OCI-LY7 (cell line): ENCODE results near the gene CHRDL1.

ENCODE experiments used
- EZH2phosphoT487 ChIP-seq: fragments of 200-600 bp; sonication (generic); IDR thresholded peaks from 2 replicates; pipeline ENCODE4 v1.6.1; 2018; ENCODE audit warnings: low read depth, borderline replicate concordance, mild to moderate bottlenecking, mixed run types, antibody characterized with exemption, low read length, moderate library complexity, mixed read lengths
- TF ChIP-seq, protein P1 (sequence below): fragments of 200-600 bp; sonication (generic); conservative IDR thresholded peaks from 2 replicates; pipeline ENCODE4 v1.5.1; 2014; ENCODE audit warnings: mild to moderate bottlenecking, antibody characterized with exemption, low read length, moderate library complexity, mixed read lengths

DNA sequence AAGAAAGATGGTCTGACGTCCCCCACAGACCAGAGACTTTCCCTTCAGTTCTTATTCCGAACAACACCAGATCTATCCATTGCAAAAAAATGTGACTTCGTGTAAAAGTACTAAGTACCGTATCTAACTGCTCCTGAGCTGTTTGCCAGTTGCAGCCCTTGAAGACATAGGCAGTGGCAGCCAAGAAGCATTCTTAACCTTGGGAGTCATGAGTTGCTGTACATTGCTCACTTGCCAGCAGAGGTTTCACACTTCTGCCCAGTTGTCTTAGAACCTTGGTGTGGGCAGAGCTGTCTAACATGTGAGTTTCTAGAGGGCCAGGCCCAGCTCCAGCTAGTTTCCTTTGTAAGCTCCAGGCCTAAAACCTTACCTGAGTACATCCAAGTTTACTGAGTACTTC lies 10.5 kb upstream of the CHRDL1 start:
- TF ChIP-seq, protein P1, sequence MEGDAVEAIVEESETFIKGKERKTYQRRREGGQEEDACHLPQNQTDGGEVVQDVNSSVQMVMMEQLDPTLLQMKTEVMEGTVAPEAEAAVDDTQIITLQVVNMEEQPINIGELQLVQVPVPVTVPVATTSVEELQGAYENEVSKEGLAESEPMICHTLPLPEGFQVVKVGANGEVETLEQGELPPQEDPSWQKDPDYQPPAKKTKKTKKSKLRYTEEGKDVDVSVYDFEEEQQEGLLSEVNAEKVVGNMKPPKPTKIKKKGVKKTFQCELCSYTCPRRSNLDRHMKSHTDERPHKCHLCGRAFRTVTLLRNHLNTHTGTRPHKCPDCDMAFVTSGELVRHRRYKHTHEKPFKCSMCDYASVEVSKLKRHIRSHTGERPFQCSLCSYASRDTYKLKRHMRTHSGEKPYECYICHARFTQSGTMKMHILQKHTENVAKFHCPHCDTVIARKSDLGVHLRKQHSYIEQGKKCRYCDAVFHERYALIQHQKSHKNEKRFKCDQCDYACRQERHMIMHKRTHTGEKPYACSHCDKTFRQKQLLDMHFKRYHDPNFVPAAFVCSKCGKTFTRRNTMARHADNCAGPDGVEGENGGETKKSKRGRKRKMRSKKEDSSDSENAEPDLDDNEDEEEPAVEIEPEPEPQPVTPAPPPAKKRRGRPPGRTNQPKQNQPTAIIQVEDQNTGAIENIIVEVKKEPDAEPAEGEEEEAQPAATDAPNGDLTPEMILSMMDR, result no peak
- TF ChIP-seq EZH2phosphoT487, result no peak
